Gastroesophageal sphincter (tissue), 4 donors: ENCODE measurements around the gene DNAH10. TPM values are rescaled to one million over a fixed set of nuclear protein-coding genes. Genes with fewer than 3 reads are reported as not detected.

ENCODE experiments used
- ATAC-seq: fragments of 150-250 bp; one replicate; pipeline ENCODE4 v1.9.1; 2016; ENCODE audit warnings: mild to moderate bottlenecking, moderate library complexity
- H3K27ac ChIP-seq, 4 donors: fragments of 200-600 bp; sonication (generic) in 3 of 4; 1 replicate in 3 of 4; 2 replicates in 1 of 4; pipeline ENCODE4 v1.5.1; 2016 to 2019
- H3K27me3 ChIP-seq: fragments of 200-600 bp; sonication (generic); one replicate; pipeline ENCODE4 v1.5.1; 2019
- H3K36me3 ChIP-seq, 2 donors: fragments of 200-600 bp; sonication (generic); one replicate each; pipeline ENCODE4 v1.5.1; 2019; ENCODE audit warnings: control low read depth in 1 of 2
- H3K4me1 ChIP-seq, 3 donors: fragments of 200-600 bp; sonication (generic); 1 replicate in 2 of 3; 2 replicates in 1 of 3; pipeline ENCODE4 v1.5.1; 2016 to 2019; ENCODE audit warnings: control low read depth in 2 of 3
- H3K4me3 ChIP-seq, 2 donors: fragments of 200-600 bp; sonication (generic); one replicate each; pipeline ENCODE4 v1.5.1; 2019; ENCODE audit warnings: mild to moderate bottlenecking in 1 of 2, moderate library complexity in 1 of 2
- H3K9me3 ChIP-seq, 3 donors: fragments of 200-600 bp; sonication (generic); one replicate each; pipeline ENCODE4 v1.5.1; 2017 to 2019; ENCODE audit warnings: control low read depth in 2 of 3
- CTCF ChIP-seq, 4 experiments: fragments of 200-600 bp in 2 of 4; fragments of 450-650 bp in 2 of 4; sonication (generic) in 1 of 4; IDR thresholded peaks; one replicate each; pipeline ENCODE4 v1.5.1; 2017 to 2019; ENCODE audit warnings: antibody characterized with exemption in 4 of 4, mild to moderate bottlenecking in 2 of 4, moderate library complexity in 2 of 4
- EP300 ChIP-seq: sonication (generic); formaldehyde crosslinking; IDR thresholded peaks from one replicate; pipeline ENCODE4 v1.6.1; 2017; ENCODE audit warnings: antibody characterized with exemption, mild to moderate bottlenecking
- POLR2A ChIP-seq, 2 donors: fragments of 450-650 bp; IDR thresholded peaks; one replicate each; pipeline ENCODE4 v1.6.1; 2017; ENCODE audit warnings: antibody characterized with exemption in 2 of 2, mild to moderate bottlenecking in 2 of 2, moderate library complexity in 1 of 2
- POLR2AphosphoS5 ChIP-seq: sonication (generic); formaldehyde crosslinking; IDR thresholded peaks from one replicate; pipeline ENCODE4 v1.6.1; 2017; ENCODE audit warnings: antibody characterized with exemption
- WGBS, 2 donors: methylation state at CpG; one replicate each; pipeline ENCODE4 v1.1.5; 2018; ENCODE audit warnings: low coverage in 1 of 2; 5-methylcytosine and 5-hydroxymethylcytosine counted together
- total RNA-seq, 4 donors: library from RNA; depleted of rRNA; stranded (reverse); fragments of >200 nt; gene quantifications; one replicate each; pipeline ENCODE4 v1.1.0, GENCODE V29; 2016

The DNAH10 gene
- total RNA-seq, 4 donors from 2014 or later, result not detected

DNA sequence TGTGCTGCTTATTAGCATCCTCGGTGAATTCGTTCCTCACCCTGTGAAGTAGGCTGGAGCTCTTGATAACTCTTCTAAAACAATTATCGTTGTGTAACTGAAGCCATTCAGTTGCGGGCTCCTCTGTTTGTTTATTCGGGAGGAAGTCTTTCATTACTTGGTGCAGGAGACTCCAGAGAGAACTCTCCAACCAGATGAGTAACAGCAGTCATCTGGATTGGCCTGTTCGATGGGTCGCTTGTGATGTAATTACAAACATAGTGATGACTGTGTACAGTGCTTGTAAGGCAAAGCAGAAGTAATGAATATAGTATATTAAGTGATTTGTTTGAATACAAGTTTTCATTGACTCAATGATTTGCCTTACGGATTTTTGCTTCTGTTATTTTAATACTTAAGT lies 39.1 kb upstream of the DNAH10 start:
- no peak for TF ChIP-seq POLR2A (IDR thresholded peaks at IDR 0.05)
- no peak for TF ChIP-seq POLR2AphosphoS5
- no peak for TF ChIP-seq EP300

DNA sequence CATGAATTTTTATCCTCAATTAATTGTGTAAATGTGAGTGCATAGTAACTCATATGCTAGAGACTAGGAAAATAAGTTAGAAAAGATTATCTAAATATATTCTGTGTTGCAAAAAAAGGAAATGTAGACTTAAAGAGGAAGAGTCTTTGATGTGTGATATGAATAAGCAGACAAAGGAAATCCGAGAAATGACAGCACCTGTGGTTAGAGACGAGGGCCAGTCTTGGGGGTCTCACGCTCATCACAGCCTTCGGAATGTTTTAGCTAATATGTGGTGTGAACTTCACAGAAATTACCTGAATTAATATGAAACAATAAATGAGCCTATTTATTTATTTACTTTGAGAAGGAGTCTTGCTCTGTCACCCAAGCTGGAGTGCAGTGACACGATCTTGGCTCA lies 38.3 kb upstream of the DNAH10 start:
- WGBS, 2 donors, result 82 to 88% methylated on average over 4 to 5 of the region's 5 CpGs
- H3K27ac ChIP-seq, result no peak overlapping the region
- H3K4me3 ChIP-seq, result no peak overlapping the region
- no peaks in the 10 kb centered on the region for H3K27me3 ChIP-seq
- H3K36me3 ChIP-seq, result peaks cover 4 to 99% of the 10 kb centered on the region in 2 donors
- ATAC-seq, result no peak
- no peak for TF ChIP-seq CTCF (IDR thresholded peaks at IDR 0.05)
- no peak for TF ChIP-seq POLR2A (IDR thresholded peaks at IDR 0.05)
- no peak for TF ChIP-seq POLR2AphosphoS5
- no peak for TF ChIP-seq EP300
- no peaks in the 10 kb centered on the region for H3K4me1 ChIP-seq
- no peaks in the 10 kb centered on the region for H3K9me3 ChIP-seq

More for the DNA sequence above, 39.1 kb upstream of the DNAH10 start:
- H3K27ac ChIP-seq, result no peak overlapping the region
- no peak for ATAC-seq
- H3K36me3 ChIP-seq, result peaks cover 4 to 98% of the 10 kb centered on the region in 2 donors
- H3K27me3 ChIP-seq, result no peaks in the 10 kb centered on the region
- no peak overlapping the region for H3K4me3 ChIP-seq
- 91 to 96% methylated on average over 5 to 7 of the region's 8 CpGs for WGBS, 2 donors
- no peaks in the 10 kb centered on the region for H3K9me3 ChIP-seq
- no peaks in the 10 kb centered on the region for H3K4me1 ChIP-seq

- ATAC-seq, result no peak
- Histone ChIP-seq H3K4me1 (no peaks in the 10 kb centered on the region), H3K9me3 (no peaks in the 10 kb centered on the region), H3K27me3 (no peaks in the 10 kb centered on the region), H3K27ac (no peak overlapping the region), H3K4me3 (no peak overlapping the region), H3K36me3 (peaks cover 4 to 100% of the 10 kb centered on the region in 2 donors)
- TF ChIP-seq POLR2AphosphoS5 (no peak), CTCF (IDR thresholded peaks at IDR 0.05) (no peak), POLR2A (IDR thresholded peaks at IDR 0.05) (no peak), EP300 (no peak)
- 65 to 75% methylated on average over 2 of the region's 2 CpGs for WGBS, 2 donors
These were observed 35.9 kb upstream of the DNAH10 start for GRCh38 chr12:123726244-123726643.

GRCh38 chr12:123726962-123727361 lies 35.1 kb upstream of the DNAH10 start:
- no peak for ATAC-seq
- Histone ChIP-seq H3K36me3 (peaks cover 4 to 100% of the 10 kb centered on the region in 2 donors), H3K4me1 (no peaks in the 10 kb centered on the region), H3K9me3 (no peaks in the 10 kb centered on the region), H3K27me3 (no peaks in the 10 kb centered on the region), H3K27ac (no peak overlapping the region), H3K4me3 (no peak overlapping the region)
- TF ChIP-seq POLR2AphosphoS5, result no peak
- WGBS, 2 donors, result 83% methylated on average over 1 of the region's 2 CpGs; no CpG with 5 or more reads in 1 of the 2 donors

GRCh38 chr12:123727878-123728277 lies 34.2 kb upstream of the DNAH10 start:
- WGBS, 2 donors, result 78 to 84% methylated on average over 3 of the region's 3 CpGs
- TF ChIP-seq CTCF (IDR thresholded peaks at IDR 0.05) (no peak), POLR2AphosphoS5 (no peak), POLR2A (IDR thresholded peaks at IDR 0.05) (no peak), EP300 (no peak)
- Histone ChIP-seq H3K9me3 (no peaks in the 10 kb centered on the region), H3K27ac (no peak overlapping the region), H3K4me1 (no peaks in the 10 kb centered on the region), H3K4me3 (no peak overlapping the region), H3K36me3 (peaks cover 4 to 100% of the 10 kb centered on the region in 2 donors), H3K27me3 (no peaks in the 10 kb centered on the region)
- no peak for ATAC-seq

DNA sequence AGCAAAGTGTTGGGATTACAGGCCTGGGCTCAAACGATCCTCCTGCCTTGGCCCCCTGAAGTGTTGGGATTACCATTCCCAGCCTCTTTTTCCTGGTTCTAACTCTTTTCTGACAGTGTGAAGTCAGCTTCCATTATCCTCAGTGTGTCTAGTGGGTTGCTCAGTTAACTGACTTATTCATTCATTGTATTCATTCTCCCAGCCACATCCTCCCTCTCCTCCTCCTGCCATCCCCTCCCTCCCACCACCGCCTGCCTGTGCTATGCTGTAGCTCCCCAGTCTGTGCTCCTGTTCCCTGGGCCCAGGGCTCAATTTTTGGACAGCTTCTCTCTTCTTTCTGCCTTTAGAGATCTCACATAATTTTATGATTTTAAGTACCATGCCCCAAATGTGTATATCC lies 30.5 kb upstream of the DNAH10 start:
- Histone ChIP-seq H3K9me3 (no peaks in the 10 kb centered on the region), H3K27ac (no peak overlapping the region), H3K4me3 (no peak overlapping the region), H3K27me3 (no peaks in the 10 kb centered on the region), H3K36me3 (peaks cover 4 to 100% of the 10 kb centered on the region in 2 donors), H3K4me1 (no peaks in the 10 kb centered on the region)
- ATAC-seq, result no peak
- TF ChIP-seq EP300 (no peak), POLR2AphosphoS5 (no peak), CTCF (IDR thresholded peaks at IDR 0.05) (no peak), POLR2A (IDR thresholded peaks at IDR 0.05) (no peak)
- 84 to 90% methylated on average over 2 of the region's 2 CpGs for WGBS, 2 donors
